Karpas-422 (cell line): ENCODE results near the gene SLC7A11. TPM values are rescaled to one million over a fixed set of nuclear protein-coding genes. Genes with fewer than 3 reads are reported as not detected.
A peak's percentile ranks its signal among the peaks of the same experiment; 100 is the strongest.

Source experiments
- DNase-seq: peaks from one replicate; pipeline ENCODE4 v3.0.0-alpha.2; 2015
- H2AFZ ChIP-seq: fragments of 200-600 bp; sonication (generic); 2 replicates; pipeline ENCODE4 v1.6.1; 2014; ENCODE audit warnings: antibody characterized with exemption, low read length, mixed read lengths
- H3K27ac ChIP-seq: fragments of 200-600 bp; sonication (generic); 2 replicates; pipeline ENCODE4 v1.5.1; 2014; ENCODE audit warnings: mild to moderate bottlenecking, low read length, moderate library complexity
- H3K27me3 ChIP-seq: fragments of 200-600 bp; sonication (generic); 2 replicates; pipeline ENCODE4 v1.6.1; 2014; ENCODE audit warnings: low read length, mixed read lengths
- H3K36me3 ChIP-seq: fragments of 200-600 bp; sonication (generic); 2 replicates; pipeline ENCODE4 v1.6.1; 2014; ENCODE audit warnings: low read length, mixed read lengths; ENCODE audit not compliant: insufficient read depth
- H3K4me1 ChIP-seq: fragments of 200-600 bp; sonication (generic); 2 replicates; pipeline ENCODE4 v1.6.1; 2014; ENCODE audit warnings: mild to moderate bottlenecking, low read length, mixed read lengths
- H3K4me2 ChIP-seq: fragments of 200-600 bp; sonication (generic); 2 replicates; pipeline ENCODE4 v1.6.1; 2014; ENCODE audit warnings: low read length, low read depth, mild to moderate bottlenecking; ENCODE audit not compliant: poor library complexity, severe bottlenecking
- H3K4me3 ChIP-seq: fragments of 200-600 bp; sonication (generic); 2 replicates; pipeline ENCODE4 v1.5.1; 2014; ENCODE audit warnings: mild to moderate bottlenecking, antibody characterized with exemption, low read length, mixed read lengths
- H3K79me2 ChIP-seq: fragments of 200-600 bp; sonication (generic); 2 replicates; pipeline ENCODE4 v1.6.1; 2014; ENCODE audit warnings: mild to moderate bottlenecking, low read length, mixed read lengths
- H3K9ac ChIP-seq: fragments of 200-600 bp; sonication (generic); 2 replicates; pipeline ENCODE4 v1.6.0; 2014; ENCODE audit warnings: low read length
- H3K9me2 ChIP-seq: fragments of 200-600 bp; sonication (generic), shearing (Covaris generic); replicated peaks from 2 replicates; pipeline ENCODE4 v1.6.0; 2014; ENCODE audit warnings: mild to moderate bottlenecking, low read length, moderate library complexity; ENCODE audit not compliant: insufficient read depth
- H3K9me3 ChIP-seq: fragments of 300-700, 200-600 bp; sonication (generic); 2 replicates; pipeline ENCODE4 v1.6.1; 2014; ENCODE audit warnings: low read length, mixed read lengths
- H4K20me1 ChIP-seq: fragments of 200-600 bp; sonication (generic); 2 replicates; pipeline ENCODE4 v1.6.1; 2014; ENCODE audit warnings: mild to moderate bottlenecking, antibody characterized with exemption, low read length, low read depth; ENCODE audit not compliant: insufficient read depth
- total RNA-seq: library from RNA; depleted of rRNA; stranded (reverse); fragments of >200 nt; shearing (Covaris generic); gene quantifications from 2 replicates; pipeline ENCODE4 v1.2.3, GENCODE V29; 2014; ENCODE audit warnings: low replicate concordance

The SLC7A11 gene
- total RNA-seq, 1 experiment from 2014 or later: 24.0 TPM

- H2AFZ ChIP-seq: no peak overlapping the region
- H3K4me1 ChIP-seq: peaks cover 28% of the 10 kb centered on the region
- no peak overlapping the region for H3K27ac ChIP-seq
- H3K79me2 ChIP-seq: peaks cover 3% of the 10 kb centered on the region; the same call in 1 of the 2 replicates
- no peak overlapping the region for H3K4me2 ChIP-seq
- H3K9me3 ChIP-seq: no peaks in the 10 kb centered on the region
- H3K36me3 ChIP-seq: 0 out of 2 replicates have a peak, but pooled peaks cover 6% of the 10 kb centered on the region
- H3K27me3 ChIP-seq: no peaks in the 10 kb centered on the region
- no peak for DNase-seq
- H3K9me2 ChIP-seq: no peaks in the 10 kb centered on the region
- H3K9ac ChIP-seq: no peak overlapping the region
- no peaks in the 10 kb centered on the region for H4K20me1 ChIP-seq
- H3K4me3 ChIP-seq: no peak overlapping the region
Measured at GRCh38 chr4:138202686-138203085, 39.5 kb downstream of the SLC7A11 start.

- H3K27ac ChIP-seq: peak overlapping the region; percentile 39; the same call in 1 of the 2 replicates
- H3K4me2 ChIP-seq: peak overlapping the region; percentile 17
- H3K9me2 ChIP-seq: no peaks in the 10 kb centered on the region
- H3K36me3 ChIP-seq: 0 out of 2 replicates have a peak, but pooled peaks cover 6% of the 10 kb centered on the region
- no peaks in the 10 kb centered on the region for H3K27me3 ChIP-seq
- peaks cover 14% of the 10 kb centered on the region for H3K4me1 ChIP-seq
- DNase-seq: no peak
- H3K9ac ChIP-seq: no peak overlapping the region
- no peak overlapping the region for H3K4me3 ChIP-seq
- peaks cover 3% of the 10 kb centered on the region; the same call in 1 of the 2 replicates for H3K79me2 ChIP-seq
- H4K20me1 ChIP-seq: no peaks in the 10 kb centered on the region
- no peak overlapping the region for H2AFZ ChIP-seq
- no peaks in the 10 kb centered on the region for H3K9me3 ChIP-seq
Measured at GRCh38 chr4:138200236-138200590, 41.9 kb downstream of the SLC7A11 start.

GRCh38 chr4:138199568-138200235 is 42.4 kb downstream of the SLC7A11 start:
- 0 out of 2 replicates have a peak, but pooled peaks cover 6% of the 10 kb centered on the region for H3K36me3 ChIP-seq
- H3K79me2 ChIP-seq: peaks cover 3% of the 10 kb centered on the region; the same call in 1 of the 2 replicates
- H3K9ac ChIP-seq: no peak overlapping the region
- no peak overlapping the region for H3K4me3 ChIP-seq
- no peak for DNase-seq
- H3K4me2 ChIP-seq: peak overlapping the region; percentile 17
- H2AFZ ChIP-seq: no peak overlapping the region
- peak overlapping the region; percentile 39; the same call in 1 of the 2 replicates for H3K27ac ChIP-seq
- no peaks in the 10 kb centered on the region for H3K9me3 ChIP-seq
- H3K27me3 ChIP-seq: no peaks in the 10 kb centered on the region
- no peaks in the 10 kb centered on the region for H4K20me1 ChIP-seq
- no peaks in the 10 kb centered on the region for H3K9me2 ChIP-seq
- H3K4me1 ChIP-seq: peaks cover 14% of the 10 kb centered on the region

GRCh38 chr4:138196153-138196552 is 46.0 kb downstream of the SLC7A11 start:
- DNase-seq: no peak
- Histone ChIP-seq H2AFZ (no peak overlapping the region), H3K79me2 (no peaks in the 10 kb centered on the region), H3K9me2 (no peaks in the 10 kb centered on the region), H3K36me3 (0 out of 2 replicates have a peak, but pooled peaks cover 6% of the 10 kb centered on the region), H3K4me1 (peaks cover 31% of the 10 kb centered on the region), H3K27me3 (no peaks in the 10 kb centered on the region), H3K27ac (0 out of 2 replicates have a peak overlapping the region, but pooled peaks have one; percentile 9), H3K9ac (no peak overlapping the region), H3K9me3 (no peaks in the 10 kb centered on the region), H3K4me2 (no peak overlapping the region), H3K4me3 (no peak overlapping the region), H4K20me1 (no peaks in the 10 kb centered on the region)

GRCh38 chr4:138193963-138194362 is 48.2 kb downstream of the SLC7A11 start:
- Histone ChIP-seq H3K4me1 (peaks cover 39% of the 10 kb centered on the region), H3K27ac (no peak overlapping the region), H3K4me2 (no peak overlapping the region), H3K4me3 (no peak overlapping the region), H3K36me3 (0 out of 2 replicates have a peak, but pooled peaks cover 6% of the 10 kb centered on the region), H3K9me2 (no peaks in the 10 kb centered on the region), H3K9me3 (no peaks in the 10 kb centered on the region), H3K27me3 (no peaks in the 10 kb centered on the region), H2AFZ (no peak overlapping the region), H4K20me1 (no peaks in the 10 kb centered on the region), H3K9ac (no peak overlapping the region), H3K79me2 (0 out of 2 replicates have a peak, but pooled peaks cover 4% of the 10 kb centered on the region)
- no peak for DNase-seq

- Histone ChIP-seq H3K4me3 (no peak overlapping the region), H4K20me1 (no peaks in the 10 kb centered on the region), H3K9ac (no peak overlapping the region), H3K4me2 (peak overlapping the region; percentile 81), H3K9me3 (no peaks in the 10 kb centered on the region), H3K27ac (peak overlapping the region; percentile 93), H3K9me2 (no peaks in the 10 kb centered on the region), H3K4me1 (peaks cover 43% of the 10 kb centered on the region), H2AFZ (no peak overlapping the region), H3K27me3 (no peaks in the 10 kb centered on the region), H3K36me3 (no peaks in the 10 kb centered on the region), H3K79me2 (0 out of 2 replicates have a peak, but pooled peaks cover 4% of the 10 kb centered on the region)
- no peak for DNase-seq
Measured at GRCh38 chr4:138192113-138192512, 50.0 kb downstream of the SLC7A11 start.

GRCh38 chr4:138190452-138190858 is 51.7 kb downstream of the SLC7A11 start:
- 0 out of 2 replicates have a peak, but pooled peaks cover 4% of the 10 kb centered on the region for H3K79me2 ChIP-seq
- H4K20me1 ChIP-seq: no peaks in the 10 kb centered on the region
- peak overlapping the region; percentile 44; the same call in 1 of the 2 replicates for H3K4me3 ChIP-seq
- no peaks in the 10 kb centered on the region for H3K9me2 ChIP-seq
- peak overlapping the region; percentile 93 for H3K27ac ChIP-seq
- H3K9ac ChIP-seq: peak overlapping the region; percentile 38
- H3K4me1 ChIP-seq: peaks cover 46% of the 10 kb centered on the region
- no peaks in the 10 kb centered on the region for H3K36me3 ChIP-seq
- H3K27me3 ChIP-seq: no peaks in the 10 kb centered on the region
- H3K9me3 ChIP-seq: no peaks in the 10 kb centered on the region
- DNase-seq: peak; percentile 91
- no peak overlapping the region for H2AFZ ChIP-seq
- H3K4me2 ChIP-seq: peak overlapping the region; percentile 81

GRCh38 chr4:138189206-138189605 is 52.9 kb downstream of the SLC7A11 start:
- H3K27ac ChIP-seq: peak overlapping the region; percentile 93
- peaks cover 46% of the 10 kb centered on the region for H3K4me1 ChIP-seq
- no peak overlapping the region for H3K4me3 ChIP-seq
- peak overlapping the region; percentile 81 for H3K4me2 ChIP-seq
- H3K79me2 ChIP-seq: 0 out of 2 replicates have a peak, but pooled peaks cover 4% of the 10 kb centered on the region
- H3K9me3 ChIP-seq: no peaks in the 10 kb centered on the region
- H2AFZ ChIP-seq: no peak overlapping the region
- H3K36me3 ChIP-seq: no peaks in the 10 kb centered on the region
- no peaks in the 10 kb centered on the region for H3K27me3 ChIP-seq
- DNase-seq: no peak
- H3K9me2 ChIP-seq: no peaks in the 10 kb centered on the region
- H4K20me1 ChIP-seq: no peaks in the 10 kb centered on the region
- H3K9ac ChIP-seq: no peak overlapping the region
